ENCODE measurements around the gene TMEM170A.
"Not testable (repeated sequence)": the region's sequence is repeated elsewhere in the genome, so short reads cannot be mapped to it uniquely, and the experiment has no call there.

Gene TMEM170A

DNA sequence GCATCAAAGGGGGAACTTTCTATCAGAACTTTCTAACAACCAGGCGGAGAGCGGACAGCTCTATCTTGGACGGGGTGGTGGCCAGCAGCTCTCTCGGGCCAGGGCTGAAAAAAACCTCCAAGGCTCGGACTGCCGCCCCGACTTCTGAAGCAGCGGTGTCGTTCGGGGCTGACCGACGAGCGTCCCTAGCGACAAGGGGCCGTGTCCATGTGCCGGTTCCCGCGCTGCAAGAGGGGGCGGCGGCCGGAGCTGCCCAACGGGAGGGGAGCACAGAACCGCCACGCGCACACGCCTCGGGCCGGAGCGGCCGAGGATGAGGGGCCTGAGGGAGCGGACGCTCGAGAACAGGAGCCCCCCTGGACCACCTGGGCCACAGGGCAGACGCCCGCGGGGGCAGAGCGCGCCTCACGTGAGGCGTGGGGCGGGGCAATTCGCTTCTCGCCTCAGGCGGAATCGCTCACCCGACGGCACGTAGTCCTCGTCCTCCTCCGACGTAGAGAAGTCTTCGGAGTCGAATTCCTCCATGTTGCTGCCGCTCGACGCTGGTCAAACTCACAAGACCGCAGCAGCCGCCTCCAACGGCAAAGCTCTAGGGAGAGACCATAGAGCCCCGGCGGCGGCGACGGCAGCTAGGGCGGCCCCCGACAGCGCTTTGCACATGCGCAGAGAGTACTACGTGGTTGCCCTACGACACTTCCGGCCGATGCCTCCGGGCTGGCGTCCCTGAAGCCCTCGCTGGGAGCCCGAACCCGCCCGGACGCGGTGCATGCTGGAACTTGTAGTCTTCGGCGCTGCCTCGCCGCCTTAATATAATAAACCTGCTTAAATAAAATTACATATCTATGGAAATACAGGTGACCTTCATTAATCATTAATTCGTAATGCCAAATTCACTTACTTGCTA, 31.4 kb downstream of the TMEM170A start, which contains the start of gene CFDP1:
Gene CFDP1, minus strand, starts transcription at position 676 of the 904 bp plus-strand sequence. Its CDS starts 151 bp downstream, at position 525.
- Mint-ChIP-seq H3K4me3 (peak within 1 kb of the TSS; percentile 84 to 89 (median 86)), H3K9me3 (peaks cover 9% of the 10 kb centered on the region), H3K27me3 (ENCODE audit: low read depth) (no peaks in the 10 kb centered on the region), H3K36me3 (ENCODE audit: low read depth) (peaks cover 34% of the 10 kb centered on the region), H3K4me1 (peaks cover 16% of the 10 kb centered on the region), H3K27ac (peak within 1 kb of the TSS; percentile 88 to 98 (median 98))
- TF ChIP-seq, protein P1, sequence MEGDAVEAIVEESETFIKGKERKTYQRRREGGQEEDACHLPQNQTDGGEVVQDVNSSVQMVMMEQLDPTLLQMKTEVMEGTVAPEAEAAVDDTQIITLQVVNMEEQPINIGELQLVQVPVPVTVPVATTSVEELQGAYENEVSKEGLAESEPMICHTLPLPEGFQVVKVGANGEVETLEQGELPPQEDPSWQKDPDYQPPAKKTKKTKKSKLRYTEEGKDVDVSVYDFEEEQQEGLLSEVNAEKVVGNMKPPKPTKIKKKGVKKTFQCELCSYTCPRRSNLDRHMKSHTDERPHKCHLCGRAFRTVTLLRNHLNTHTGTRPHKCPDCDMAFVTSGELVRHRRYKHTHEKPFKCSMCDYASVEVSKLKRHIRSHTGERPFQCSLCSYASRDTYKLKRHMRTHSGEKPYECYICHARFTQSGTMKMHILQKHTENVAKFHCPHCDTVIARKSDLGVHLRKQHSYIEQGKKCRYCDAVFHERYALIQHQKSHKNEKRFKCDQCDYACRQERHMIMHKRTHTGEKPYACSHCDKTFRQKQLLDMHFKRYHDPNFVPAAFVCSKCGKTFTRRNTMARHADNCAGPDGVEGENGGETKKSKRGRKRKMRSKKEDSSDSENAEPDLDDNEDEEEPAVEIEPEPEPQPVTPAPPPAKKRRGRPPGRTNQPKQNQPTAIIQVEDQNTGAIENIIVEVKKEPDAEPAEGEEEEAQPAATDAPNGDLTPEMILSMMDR (IDR thresholded peaks at IDR 0.05; ENCODE audit: unreplicated experiment in 3 of 3) = no peak

GRCh38 chr16:75429621-75430403, 34.7 kb downstream of the TMEM170A start:
- Mint-ChIP-seq H3K9me3 (peaks cover 5% of the 10 kb centered on the region), H3K27me3 (ENCODE audit: low read depth) (no peaks in the 10 kb centered on the region), H3K27ac (peak overlapping the region in 2 of 3 experiments; percentile 37 to 44), H3K4me3 (peak overlapping the region; percentile 62 to 79 (median 70)), H3K4me1 (peaks cover 22% of the 10 kb centered on the region), H3K36me3 (ENCODE audit: low read depth) (peaks cover 42% of the 10 kb centered on the region)
- TF ChIP-seq, protein P1 (IDR thresholded peaks at IDR 0.05; ENCODE audit: unreplicated experiment in 3 of 3) = no peak

DNA sequence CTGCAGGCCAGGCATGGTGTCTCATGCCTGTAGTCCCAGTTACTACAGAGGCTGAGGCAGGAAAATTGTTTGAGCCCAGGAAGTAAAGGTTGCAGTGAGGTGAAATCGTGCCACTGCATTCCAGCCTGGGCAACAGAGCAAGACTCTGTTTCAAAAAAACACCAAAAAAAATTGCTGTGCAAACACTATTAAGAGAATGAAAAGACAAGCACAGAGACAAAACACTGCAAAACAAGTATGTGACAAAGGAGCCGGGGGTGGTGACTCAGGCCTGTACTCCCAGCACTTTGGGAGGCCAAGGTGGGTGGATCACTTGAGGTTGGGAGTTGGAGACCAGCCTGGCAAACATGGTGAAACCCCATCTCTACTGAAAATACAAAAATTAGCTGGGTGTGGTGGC, 38.0 kb downstream of the TMEM170A start:
- Mint-ChIP-seq H3K36me3 (ENCODE audit: low read depth) (peaks cover 35% of the 10 kb centered on the region), H3K4me1 (peaks cover 23% of the 10 kb centered on the region), H3K27ac (peak overlapping the region in 1 of 3 experiments; percentile 49)
- H3K27me3 Mint-ChIP-seq (ENCODE audit: low read depth); H3K9me3 Mint-ChIP-seq; H3K4me3 Mint-ChIP-seq: not testable (repeated sequence)

DNA sequence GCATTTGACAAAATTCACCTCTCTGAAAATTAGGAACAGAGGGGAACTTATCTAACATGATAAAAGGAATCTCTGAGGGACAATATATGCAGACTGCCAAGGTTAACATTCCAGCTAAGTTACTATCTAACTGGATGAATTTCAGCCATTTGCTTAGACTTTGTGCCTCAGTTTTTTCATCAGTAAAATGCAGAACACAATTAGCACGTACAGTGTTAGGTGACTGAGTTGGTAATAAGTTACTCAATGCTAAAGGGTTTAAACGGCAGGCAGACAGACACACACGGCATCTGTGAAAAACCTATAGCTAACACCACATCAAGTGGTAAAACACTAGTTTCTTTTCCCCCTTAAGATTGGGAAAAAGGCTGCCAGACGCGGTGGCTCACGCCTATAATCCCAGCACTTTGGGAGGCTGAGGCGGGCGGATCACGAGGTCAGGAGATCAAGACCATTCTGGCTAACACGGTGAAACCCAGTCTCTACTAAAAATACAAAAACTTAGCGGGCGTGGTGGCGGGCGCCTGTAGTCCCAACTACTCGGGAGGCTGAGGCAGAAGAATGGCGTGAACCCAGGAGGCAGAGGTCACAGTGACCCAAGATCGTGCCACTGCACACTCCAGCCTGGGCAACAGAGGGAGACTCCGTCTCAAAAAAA, 40.3 kb downstream of the TMEM170A start:
- Mint-ChIP-seq H3K36me3 (ENCODE audit: low read depth) (peaks cover 22% of the 10 kb centered on the region), H3K27ac (peak overlapping the region; percentile 97 to 98 (median 98)), H3K4me1 (peaks cover 35% of the 10 kb centered on the region), H3K4me3 (peak overlapping the region in 2 of 3 experiments; percentile 43 to 73)
- H3K27me3 Mint-ChIP-seq (ENCODE audit: low read depth); H3K9me3 Mint-ChIP-seq: not testable (repeated sequence)

DNA sequence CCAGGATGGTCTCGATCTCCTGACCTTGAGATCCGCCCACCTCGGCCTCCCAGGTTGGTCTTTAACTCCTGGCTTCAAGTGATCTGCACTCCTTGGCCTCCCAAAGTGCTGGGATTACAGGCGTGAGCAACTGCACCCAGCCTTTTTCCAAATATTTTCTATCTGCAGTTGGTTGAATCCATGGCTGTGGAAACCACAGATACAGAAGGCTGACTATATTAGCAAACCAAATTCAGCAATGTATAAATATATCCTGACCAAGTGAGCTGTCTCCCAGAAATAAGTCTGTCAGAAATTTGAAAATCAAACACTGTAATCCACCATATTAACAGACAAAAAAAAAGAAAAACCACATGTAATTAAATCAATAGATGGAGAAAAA, 40.8 kb downstream of the TMEM170A start:
- peaks cover 18% of the 10 kb centered on the region for H3K36me3 Mint-ChIP-seq (ENCODE audit: low read depth)
- H3K27me3 Mint-ChIP-seq (ENCODE audit: low read depth) = no peaks in the 10 kb centered on the region
- peak overlapping the region in 2 of 3 experiments; percentile 43 to 73 for H3K4me3 Mint-ChIP-seq
- H3K4me1 Mint-ChIP-seq = peaks cover 35% of the 10 kb centered on the region
- no peaks in the 10 kb centered on the region for H3K9me3 Mint-ChIP-seq
- TF ChIP-seq, protein P1 (IDR thresholded peaks at IDR 0.05; ENCODE audit: unreplicated experiment in 3 of 3) = no peak
- H3K27ac Mint-ChIP-seq = peak overlapping the region; percentile 97 to 98 (median 98)

- Mint-ChIP-seq H3K36me3 (ENCODE audit: low read depth) (peaks cover under 1% of the 10 kb centered on the region), H3K27me3 (ENCODE audit: low read depth) (no peaks in the 10 kb centered on the region), H3K9me3 (no peaks in the 10 kb centered on the region), H3K4me3 (peak overlapping the region; percentile 24 to 56 (median 51)), H3K4me1 (peaks cover 40% of the 10 kb centered on the region), H3K27ac (peak overlapping the region; percentile 96 to 99 (median 98))
- TF ChIP-seq, protein P1 (IDR thresholded peaks at IDR 0.05; ENCODE audit: unreplicated experiment in 3 of 3) = no peak
These were observed 42.7 kb downstream of the TMEM170A start for GRCh38 chr16:75421820-75422126.
